ENCODE data around the gene TTC39A.

Gene TTC39A

GRCh38 chr1:51313961-51314777 is 16.2 kb downstream of the TTC39A start:
- no peak for DNase-seq

GRCh38 chr1:51313268-51313852 is 17.0 kb downstream of the TTC39A start:
- no peak for DNase-seq

- DNase-seq: no peak
These were observed 17.6 kb downstream of the TTC39A start for GRCh38 chr1:51312718-51313117.

GRCh38 chr1:51311826-51312225 is 18.5 kb downstream of the TTC39A start:
- DNase-seq: no peak

- DNase-seq: no peak
These were observed 19.3 kb downstream of the TTC39A start for GRCh38 chr1:51310871-51311613.

GRCh38 chr1:51309291-51309690 is 21.1 kb downstream of the TTC39A start:
- no peak for DNase-seq

GRCh38 chr1:51308636-51309035 is 21.7 kb downstream of the TTC39A start:
- DNase-seq: no peak

- no peak for DNase-seq
These were observed 23.4 kb downstream of the TTC39A start for GRCh38 chr1:51306950-51307349.

GRCh38 chr1:51305371-51305823 is 25.0 kb downstream of the TTC39A start:
- DNase-seq: no peak

- DNase-seq: no peak
These were observed 26.0 kb downstream of the TTC39A start for GRCh38 chr1:51304360-51304759.

GRCh38 chr1:51303751-51304251 is 26.6 kb downstream of the TTC39A start:
- DNase-seq: no peak

- DNase-seq: no peak
These were observed 27.0 kb downstream of the TTC39A start for GRCh38 chr1:51303315-51303714.

GRCh38 chr1:51302746-51303145 is 27.6 kb downstream of the TTC39A start:
- DNase-seq: no peak

- DNase-seq: no peak
These were observed 28.1 kb downstream of the TTC39A start for GRCh38 chr1:51302270-51302669.

GRCh38 chr1:51301844-51302162 is 28.6 kb downstream of the TTC39A start:
- no peak for DNase-seq

- DNase-seq: no peak
These were observed 29.1 kb downstream of the TTC39A start for GRCh38 chr1:51301152-51301843.

GRCh38 chr1:51299981-51300670 is 30.2 kb downstream of the TTC39A start:
- no peak for DNase-seq

GRCh38 chr1:51299185-51299885 is 31.0 kb downstream of the TTC39A start:
- no peak for DNase-seq

GRCh38 chr1:51298322-51298705 is 32.0 kb downstream of the TTC39A start:
- DNase-seq: no peak

- DNase-seq: no peak
These were observed 32.7 kb downstream of the TTC39A start for GRCh38 chr1:51297401-51298321.

Measured in stimulated activated CD4-positive, alpha-beta T cell treated with anti-CD3 and anti-CD28 coated beads, Interleukin-4, amount 100 ng/mL, for 1 hour (primary cell).